Stimulated activated CD4-positive, alpha-beta T cell treated with anti-CD3 and anti-CD28 coated beads, Interleukin-15, amount 100 ng/mL, for 24 hours (primary cell): ENCODE measurements around the gene UGT1A1.
A peak's percentile ranks its signal among the peaks of the same experiment; 100 is the strongest.
"Not testable (repeated sequence)": the region's sequence is repeated elsewhere in the genome, so short reads cannot be mapped to it uniquely, and the experiment has no call there.

Experiments
- DNase-seq: peaks from one replicate; pipeline ENCODE4 v3.0.0-alpha.2; 2020

UGT1A1 gene

DNA sequence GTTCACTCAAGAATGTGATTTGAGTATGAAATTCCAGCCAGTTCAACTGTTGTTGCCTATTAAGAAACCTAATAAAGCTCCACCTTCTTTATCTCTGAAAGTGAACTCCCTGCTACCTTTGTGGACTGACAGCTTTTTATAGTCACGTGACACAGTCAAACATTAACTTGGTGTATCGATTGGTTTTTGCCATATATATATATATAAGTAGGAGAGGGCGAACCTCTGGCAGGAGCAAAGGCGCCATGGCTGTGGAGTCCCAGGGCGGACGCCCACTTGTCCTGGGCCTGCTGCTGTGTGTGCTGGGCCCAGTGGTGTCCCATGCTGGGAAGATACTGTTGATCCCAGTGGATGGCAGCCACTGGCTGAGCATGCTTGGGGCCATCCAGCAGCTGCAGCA is at the start of gene UGT1A1:
Gene UGT1A1, plus strand, starts transcription at position 228 of the 400 bp plus-strand sequence. Its CDS starts 18 bp downstream, at position 246.
- no peak for DNase-seq

- DNase-seq = peak; percentile 82
Measured at GRCh38 chr2:233711312-233712008, 48.6 kb upstream of the UGT1A1 start.

DNA sequence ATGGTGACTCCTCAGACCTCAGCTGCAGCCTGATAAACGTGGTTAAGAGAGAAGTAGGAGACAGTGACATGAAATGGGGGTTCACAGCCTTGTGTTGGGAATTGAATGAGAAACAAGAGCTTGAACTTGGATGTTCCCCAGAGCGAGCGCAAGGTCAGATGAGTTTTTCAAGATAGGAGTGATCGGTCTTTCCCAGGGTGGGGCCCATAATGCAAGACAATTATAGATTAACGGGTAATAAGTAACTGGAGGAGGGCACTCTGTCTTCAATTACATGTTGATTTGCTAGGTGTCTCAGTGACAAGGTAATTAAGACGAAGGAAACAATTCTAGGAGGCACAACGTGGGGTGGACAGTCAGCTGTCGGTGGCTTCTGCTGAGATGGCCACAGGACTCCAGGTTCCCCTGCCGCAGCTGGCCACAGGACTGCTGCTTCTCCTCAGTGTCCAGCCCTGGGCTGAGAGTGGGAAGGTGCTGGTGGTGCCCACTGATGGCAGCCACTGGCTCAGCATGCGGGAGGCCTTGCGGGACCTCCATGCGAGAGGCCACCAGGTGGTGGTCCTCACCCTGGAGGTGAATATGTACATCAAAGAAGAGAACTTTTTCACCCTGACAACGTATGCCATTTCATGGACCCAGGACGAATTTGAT is 47.3 kb upstream of the UGT1A1 start, which contains the start of gene UGT1A5:
Gene UGT1A5, plus strand, starts transcription at position 297 of the 651 bp plus-strand sequence. Its CDS starts 85 bp downstream, at position 382.
- DNase-seq = no peak

GRCh38 chr2:233713262-233713615 is 46.8 kb upstream of the UGT1A1 start:
- DNase-seq = no peak

GRCh38 chr2:233714121-233714520 is 45.9 kb upstream of the UGT1A1 start:
- DNase-seq = no peak

DNA sequence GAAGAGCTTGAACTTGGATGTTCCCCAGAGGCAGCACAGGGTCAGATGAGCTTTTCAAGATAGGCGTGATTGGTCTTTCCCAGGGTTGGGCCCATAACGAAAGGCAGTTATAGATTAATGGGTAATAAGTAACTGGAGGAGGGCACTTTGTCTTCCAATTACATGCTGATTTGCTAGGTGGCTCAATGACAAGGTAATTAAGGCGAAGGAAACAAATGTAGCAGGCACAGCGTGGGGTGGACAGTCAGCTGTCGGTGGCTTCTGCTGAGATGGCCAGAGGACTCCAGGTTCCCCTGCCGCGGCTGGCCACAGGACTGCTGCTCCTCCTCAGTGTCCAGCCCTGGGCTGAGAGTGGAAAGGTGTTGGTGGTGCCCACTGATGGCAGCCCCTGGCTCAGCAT is 41.5 kb upstream of the UGT1A1 start, which contains the start of gene UGT1A4:
Gene UGT1A4, plus strand, starts transcription at position 185 of the 400 bp plus-strand sequence. Its CDS starts 85 bp downstream, at position 270.
- no peak for DNase-seq

DNA sequence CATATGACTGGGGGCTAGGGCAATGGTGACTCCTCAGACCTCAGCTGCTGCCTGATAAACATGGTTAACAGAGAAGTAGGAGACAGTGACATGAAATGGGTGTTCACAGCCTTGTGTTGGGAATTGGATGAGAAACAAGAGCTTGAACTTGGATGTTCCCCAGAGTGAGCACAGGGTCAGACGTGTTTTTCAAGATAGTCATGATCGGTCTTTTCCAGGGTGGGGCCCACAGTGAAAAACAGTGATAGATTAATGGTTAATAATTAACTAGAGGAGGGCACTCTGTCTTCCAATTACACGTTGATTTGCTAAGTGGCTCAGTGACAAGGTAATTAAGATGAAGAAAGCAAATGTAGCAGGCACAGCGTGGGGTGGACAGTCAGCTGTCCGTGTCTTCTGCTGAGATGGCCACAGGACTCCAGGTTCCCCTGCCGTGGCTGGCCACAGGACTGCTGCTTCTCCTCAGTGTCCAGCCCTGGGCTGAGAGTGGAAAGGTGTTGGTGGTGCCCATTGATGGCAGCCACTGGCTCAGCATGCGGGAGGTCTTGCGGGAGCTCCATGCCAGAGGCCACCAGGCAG is 31.3 kb upstream of the UGT1A1 start, which contains the start of gene UGT1A3:
Gene UGT1A3, plus strand, starts transcription at position 320 of the 579 bp plus-strand sequence. Its CDS starts 85 bp downstream, at position 405.
- DNase-seq = no peak

GRCh38 chr2:233736868-233737653 is 23.0 kb upstream of the UGT1A1 start:
- DNase-seq = not testable (repeated sequence)

DNA sequence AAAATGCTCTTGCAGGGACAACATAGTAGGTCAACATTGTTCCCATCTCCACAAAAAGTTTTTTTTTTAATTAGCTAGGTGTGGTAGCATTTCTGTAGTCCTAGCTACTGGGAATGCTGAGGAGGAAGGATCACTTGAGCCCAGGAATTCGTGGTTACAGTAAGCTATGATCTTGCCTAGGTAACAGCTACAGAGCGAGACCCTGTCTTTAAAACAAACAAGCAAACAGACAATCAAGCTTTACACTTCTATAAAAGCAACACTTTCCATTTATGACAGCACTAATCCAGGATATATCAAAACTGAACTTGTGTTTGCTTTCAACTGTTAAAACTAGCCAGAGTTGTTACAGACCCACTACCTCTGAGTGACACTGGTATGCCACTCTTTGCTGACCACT is 19.2 kb upstream of the UGT1A1 start:
- DNase-seq = no peak

DNA sequence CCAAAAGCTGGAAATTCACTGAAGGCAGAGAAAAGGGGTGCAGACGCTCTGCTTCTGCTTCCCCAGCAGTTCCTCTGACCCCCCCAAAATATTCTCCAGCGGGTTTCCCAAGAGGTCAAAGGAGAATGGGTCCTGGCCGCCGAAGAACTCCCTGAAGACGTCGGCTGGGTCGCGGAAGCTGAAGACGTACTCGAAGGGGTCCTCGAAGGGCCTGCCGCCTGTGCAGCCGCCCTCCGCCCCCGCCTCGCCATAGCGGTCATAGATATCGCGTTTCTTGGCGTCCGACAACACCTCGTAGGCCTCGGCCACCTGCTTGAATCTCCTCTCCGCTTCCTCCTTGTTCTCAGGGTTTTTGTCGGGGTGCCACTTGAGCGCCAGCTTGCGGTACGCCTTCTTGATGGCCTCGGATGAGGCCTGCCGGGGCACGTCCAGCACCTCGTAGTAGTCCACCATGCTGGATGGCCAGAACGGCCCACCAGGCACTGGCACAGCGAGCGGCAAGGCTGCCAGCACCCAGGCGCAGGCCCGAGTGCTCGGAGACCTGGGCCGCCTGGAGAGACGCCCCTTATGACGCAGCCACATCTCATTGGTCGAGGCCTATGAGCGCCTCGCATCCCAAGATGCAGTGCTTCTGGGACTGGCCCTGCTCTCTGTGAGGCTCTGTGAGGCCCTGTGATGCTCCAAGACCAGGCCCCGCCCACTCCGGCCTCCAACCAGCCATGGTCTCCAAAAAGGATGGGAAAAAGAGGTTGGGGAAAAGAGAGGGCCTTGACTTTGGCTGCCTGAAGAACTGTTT is 16.4 kb upstream of the UGT1A1 start:
- no peak for DNase-seq

- no peak for DNase-seq
Measured at GRCh38 chr2:233745073-233745755, 14.9 kb upstream of the UGT1A1 start.

DNA sequence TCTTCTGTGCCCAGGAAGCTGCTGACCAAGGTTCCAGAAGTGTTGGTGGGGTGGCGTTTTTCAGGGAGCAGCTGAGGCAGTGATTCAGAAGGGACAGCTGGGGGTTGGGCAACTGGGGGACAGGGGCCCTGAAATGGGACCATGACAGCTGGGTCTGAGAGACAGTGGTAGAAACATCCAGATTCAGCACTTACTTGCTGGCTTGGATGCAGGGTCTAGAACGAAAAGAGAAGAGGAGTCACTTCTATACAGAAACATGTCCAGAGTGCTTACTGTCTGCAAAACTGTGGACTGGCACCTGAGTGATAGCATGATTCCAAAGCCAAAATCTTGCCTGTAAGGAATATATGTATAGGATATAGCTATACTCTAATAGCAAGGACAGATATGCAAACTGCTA is 14.2 kb upstream of the UGT1A1 start:
- DNase-seq = not testable (repeated sequence)

- DNase-seq = no peak
Measured at GRCh38 chr2:233746475-233747282, 13.4 kb upstream of the UGT1A1 start.

DNA sequence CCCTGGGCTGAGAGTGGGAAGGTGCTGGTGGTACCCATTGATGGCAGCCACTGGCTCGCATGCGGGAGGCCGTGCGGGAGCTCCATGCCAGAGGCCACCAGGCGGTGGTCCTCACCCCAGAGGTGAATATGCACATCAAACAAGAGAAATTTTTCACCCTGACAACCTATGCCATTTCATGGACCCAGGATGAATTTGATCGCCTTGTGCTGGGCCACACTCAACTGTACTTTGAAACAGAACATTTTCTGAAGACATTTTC is 12.9 kb upstream of the UGT1A1 start:
- DNase-seq = no peak

- not testable (repeated sequence) for DNase-seq
Measured at GRCh38 chr2:233750689-233751088, 9.4 kb upstream of the UGT1A1 start.

DNA sequence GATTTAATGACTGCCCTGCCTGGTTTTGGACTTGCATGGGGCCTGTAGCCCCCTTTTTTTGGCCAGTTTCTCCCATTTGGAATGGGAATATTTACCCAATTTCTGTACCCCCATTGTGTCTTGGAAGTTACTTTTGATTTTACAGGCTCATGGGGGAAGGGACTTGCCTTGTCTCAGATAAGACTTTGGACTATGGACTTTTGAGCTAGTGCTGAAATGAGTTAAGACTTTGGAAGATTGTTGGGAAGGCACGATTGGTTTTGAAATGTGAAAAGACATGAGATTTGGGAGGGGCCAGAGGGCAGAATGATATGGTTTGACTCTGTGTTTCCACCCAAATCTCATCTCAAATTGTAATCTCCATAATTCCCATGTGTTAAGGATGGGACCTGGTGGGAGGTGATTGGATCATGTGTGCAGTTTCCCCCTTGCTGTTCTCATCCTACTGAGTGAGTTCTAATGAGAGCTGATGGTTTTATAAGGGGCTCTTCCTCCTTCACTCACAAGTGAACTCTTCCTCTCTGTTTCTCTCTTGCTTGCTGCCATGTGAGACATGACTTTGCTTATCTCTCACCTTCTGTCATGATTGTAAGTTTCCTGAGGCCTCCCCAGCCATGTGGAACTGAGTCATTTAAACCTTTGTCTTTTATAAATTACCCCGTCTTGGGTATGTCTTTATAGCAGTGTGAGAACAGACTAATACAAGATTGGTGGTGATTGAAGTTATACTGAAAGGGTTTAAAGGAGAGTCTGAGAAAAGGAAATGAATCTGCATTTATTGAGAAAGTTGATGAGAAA is 8.7 kb upstream of the UGT1A1 start:
- not testable (repeated sequence) for DNase-seq

DNA sequence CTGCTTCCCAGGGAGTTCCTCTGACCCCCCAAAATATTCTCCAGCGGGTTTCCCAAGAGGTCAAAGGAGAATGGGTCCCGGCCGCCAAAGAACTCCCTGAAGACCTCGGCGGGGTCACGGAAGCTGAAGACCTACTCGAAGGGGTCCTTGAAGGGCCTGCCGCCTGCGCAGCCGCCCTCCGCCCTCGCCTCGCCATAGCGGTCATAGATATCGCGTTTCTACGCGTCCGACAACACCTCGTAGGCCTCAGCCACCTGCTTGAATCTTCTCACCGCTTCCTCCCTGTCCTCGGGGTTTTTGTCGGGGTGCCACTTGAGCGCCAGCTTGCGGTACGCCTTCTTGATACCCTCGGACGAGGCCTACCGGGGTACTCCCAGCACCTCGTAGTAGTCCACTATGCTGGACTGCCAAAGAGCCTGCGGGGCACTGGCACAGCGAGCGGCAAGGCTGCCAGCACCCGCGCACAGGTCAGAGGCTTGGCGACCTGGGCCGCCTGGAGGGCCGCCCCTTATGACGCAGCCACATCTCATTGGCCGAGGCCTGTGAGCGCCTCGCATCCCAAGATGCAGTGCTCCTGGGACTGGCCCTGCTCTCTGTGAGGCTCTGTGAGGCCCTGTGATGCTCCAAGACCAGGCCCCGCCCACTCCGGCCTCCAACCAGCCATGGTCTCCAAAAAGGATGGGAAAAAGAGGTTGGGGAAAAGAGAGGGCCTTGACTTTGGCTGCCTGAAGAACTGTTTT is 5.0 kb upstream of the UGT1A1 start:
- no peak for DNase-seq

DNA sequence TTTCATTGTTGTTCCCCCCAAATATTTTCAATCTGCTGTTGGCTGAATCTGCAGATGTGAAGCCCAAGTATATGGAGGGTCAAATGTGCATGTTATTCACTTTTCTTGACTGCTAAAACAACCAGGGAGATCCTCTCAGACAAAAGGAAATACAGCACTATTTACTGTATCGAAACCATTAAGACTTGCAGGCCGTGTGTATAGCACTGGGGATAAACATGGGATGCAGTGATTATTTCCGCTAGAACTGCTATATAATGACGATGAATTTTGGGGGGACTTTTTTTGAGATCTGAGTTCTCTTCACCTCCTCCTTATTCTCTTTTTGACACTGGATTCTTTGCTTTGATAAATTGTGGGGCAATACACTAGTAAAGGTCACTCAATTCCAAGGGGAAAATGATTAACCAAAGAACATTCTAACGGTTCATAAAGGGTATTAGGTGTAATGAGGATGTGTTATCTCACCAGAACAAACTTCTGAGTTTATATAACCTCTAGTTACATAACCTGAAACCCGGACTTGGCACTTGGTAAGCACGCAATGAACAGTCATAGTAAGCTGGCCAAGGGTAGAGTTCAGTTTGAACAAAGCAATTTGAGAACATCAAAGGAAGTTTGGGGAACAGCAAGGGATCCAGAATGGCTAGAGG is 3.5 kb upstream of the UGT1A1 start:
- no peak for DNase-seq

DNA sequence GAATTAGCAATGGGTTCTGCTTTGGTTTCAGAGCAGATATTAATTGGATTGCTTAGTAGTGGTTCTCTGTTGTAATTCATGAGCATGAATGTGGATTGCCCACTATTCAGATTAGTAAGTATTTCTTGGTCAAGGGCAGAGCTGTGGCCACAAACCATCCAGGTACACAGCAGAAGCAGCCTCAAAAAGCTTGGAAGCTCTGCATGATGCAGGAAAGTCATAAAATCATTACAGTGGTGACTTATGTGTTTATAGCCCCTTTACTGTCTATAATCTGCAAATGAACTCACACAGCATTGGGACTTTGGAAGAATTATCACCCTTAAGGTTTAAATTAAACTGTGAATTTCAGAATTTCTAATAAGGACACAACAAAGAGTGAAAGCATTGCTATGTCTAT is 1.9 kb upstream of the UGT1A1 start:
- no peak for DNase-seq
